OCI-LY7 (cell line): Measurements from ENCODE around the gene ECD.

ENCODE experiments used
- CTCF ChIP-seq: fragments of 200-600 bp; sonication (generic); conservative IDR thresholded peaks from 2 replicates; pipeline ENCODE4 v1.5.1; 2014; ENCODE audit warnings: mild to moderate bottlenecking, antibody characterized with exemption, low read length, moderate library complexity, mixed read lengths
- EZH2phosphoT487 ChIP-seq: fragments of 200-600 bp; sonication (generic); IDR thresholded peaks from 2 replicates; pipeline ENCODE4 v1.6.1; 2018; ENCODE audit warnings: low read depth, borderline replicate concordance, mild to moderate bottlenecking, mixed run types, antibody characterized with exemption, low read length, moderate library complexity, mixed read lengths

- TF ChIP-seq CTCF (no peak), EZH2phosphoT487 (no peak)
These were observed 626 bp upstream of the ECD start for GRCh38 chr10:73168465-73168803.
